KMS-11 (cell line): ENCODE results near the gene STK11IP.

ENCODE experiments used
- H2AFZ ChIP-seq: fragments of 200-600 bp; sonication (generic); 2 replicates; pipeline ENCODE4 v1.6.1; 2016; ENCODE audit warnings: antibody characterized with exemption, mixed run types, low read depth
- H3K27ac ChIP-seq: fragments of 200-600 bp; sonication (generic); 2 replicates; pipeline ENCODE4 v1.6.1; 2016; ENCODE audit warnings: mild to moderate bottlenecking, mixed run types
- H3K27me3 ChIP-seq: fragments of 200-600 bp; sonication (generic); 2 replicates; pipeline ENCODE4 v1.6.1; 2017; ENCODE audit warnings: mild to moderate bottlenecking, low read depth, mixed run types, moderate library complexity; ENCODE audit not compliant: insufficient read depth
- H3K36me3 ChIP-seq: fragments of 200-600 bp; sonication (generic); 2 replicates; pipeline ENCODE4 v1.6.1; 2017; ENCODE audit warnings: mild to moderate bottlenecking, mixed run types; ENCODE audit not compliant: insufficient read depth
- H3K4me1 ChIP-seq: fragments of 200-600 bp; sonication (generic); 2 replicates; pipeline ENCODE4 v1.6.1; 2016; ENCODE audit warnings: mild to moderate bottlenecking, low read depth, mixed run types; ENCODE audit not compliant: poor library complexity, severe bottlenecking
- H3K4me2 ChIP-seq: fragments of 200-600 bp; sonication (generic); 2 replicates; pipeline ENCODE4 v1.7.0; 2016; ENCODE audit warnings: mild to moderate bottlenecking, mixed run types
- H3K4me3 ChIP-seq: fragments of 200-600 bp; sonication (generic); IDR thresholded peaks from 2 replicates; pipeline ENCODE4 v1.6.1; 2017; ENCODE audit warnings: low read depth, low read length, mixed read lengths; ENCODE audit not compliant: insufficient read depth
- H3K79me2 ChIP-seq: fragments of 200-600 bp; sonication (generic); 2 replicates; pipeline ENCODE4 v1.6.1; 2016; ENCODE audit warnings: low read depth, mixed run types; ENCODE audit not compliant: insufficient read depth
- H3K9ac ChIP-seq: fragments of 200-600 bp; sonication (generic); 2 replicates; pipeline ENCODE4 v1.6.1; 2016; ENCODE audit warnings: mild to moderate bottlenecking, mixed run types
- H4K20me1 ChIP-seq: fragments of 200-600 bp; sonication (generic); 2 replicates; pipeline ENCODE4 v1.6.1; 2016; ENCODE audit warnings: mild to moderate bottlenecking, mixed run types; ENCODE audit not compliant: insufficient read depth
- TF ChIP-seq, protein P1 (sequence below): fragments of 200-600 bp; sonication (generic); conservative IDR thresholded peaks from 2 replicates; pipeline ENCODE4 v1.6.1; 2017; ENCODE audit warnings: low read depth, mild to moderate bottlenecking, antibody characterized with exemption, low read length, moderate library complexity, mixed read lengths

STK11IP gene

DNA sequence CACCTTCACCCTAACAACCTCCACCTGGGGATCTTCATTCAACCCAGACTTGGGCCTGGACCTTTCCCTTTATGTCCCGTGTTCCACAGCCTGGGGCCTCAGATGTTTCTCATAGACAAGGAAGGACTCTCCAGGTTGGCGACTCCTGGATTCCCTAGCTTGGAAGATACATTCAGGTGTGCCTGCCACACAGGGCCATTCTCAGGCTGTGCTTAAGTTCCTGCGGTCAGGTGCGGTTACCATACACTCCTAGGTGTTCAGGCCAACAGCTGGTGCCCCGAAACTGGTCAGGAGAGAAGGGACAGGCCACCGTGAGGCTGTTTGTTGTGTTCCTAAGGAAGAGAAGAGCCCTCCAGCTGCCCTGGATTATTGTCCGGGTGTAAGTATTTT lies 45.4 kb downstream of the STK11IP start:
- peaks cover 11% of the 10 kb centered on the region for H3K4me1 ChIP-seq
- no peaks in the 10 kb centered on the region for H3K27me3 ChIP-seq
- H3K36me3 ChIP-seq, result no peaks in the 10 kb centered on the region
- H4K20me1 ChIP-seq, result no peaks in the 10 kb centered on the region
- no peak overlapping the region for H3K27ac ChIP-seq
- H2AFZ ChIP-seq, result peak overlapping the region; percentile 57
- H3K4me2 ChIP-seq, result peak overlapping the region; percentile 52; the same call in 1 of the 2 replicates
- H3K9ac ChIP-seq, result no peak overlapping the region
- H3K4me3 ChIP-seq, result no peak overlapping the region
- no peaks in the 10 kb centered on the region for H3K79me2 ChIP-seq
- TF ChIP-seq, protein P1, sequence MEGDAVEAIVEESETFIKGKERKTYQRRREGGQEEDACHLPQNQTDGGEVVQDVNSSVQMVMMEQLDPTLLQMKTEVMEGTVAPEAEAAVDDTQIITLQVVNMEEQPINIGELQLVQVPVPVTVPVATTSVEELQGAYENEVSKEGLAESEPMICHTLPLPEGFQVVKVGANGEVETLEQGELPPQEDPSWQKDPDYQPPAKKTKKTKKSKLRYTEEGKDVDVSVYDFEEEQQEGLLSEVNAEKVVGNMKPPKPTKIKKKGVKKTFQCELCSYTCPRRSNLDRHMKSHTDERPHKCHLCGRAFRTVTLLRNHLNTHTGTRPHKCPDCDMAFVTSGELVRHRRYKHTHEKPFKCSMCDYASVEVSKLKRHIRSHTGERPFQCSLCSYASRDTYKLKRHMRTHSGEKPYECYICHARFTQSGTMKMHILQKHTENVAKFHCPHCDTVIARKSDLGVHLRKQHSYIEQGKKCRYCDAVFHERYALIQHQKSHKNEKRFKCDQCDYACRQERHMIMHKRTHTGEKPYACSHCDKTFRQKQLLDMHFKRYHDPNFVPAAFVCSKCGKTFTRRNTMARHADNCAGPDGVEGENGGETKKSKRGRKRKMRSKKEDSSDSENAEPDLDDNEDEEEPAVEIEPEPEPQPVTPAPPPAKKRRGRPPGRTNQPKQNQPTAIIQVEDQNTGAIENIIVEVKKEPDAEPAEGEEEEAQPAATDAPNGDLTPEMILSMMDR, result no peak

DNA sequence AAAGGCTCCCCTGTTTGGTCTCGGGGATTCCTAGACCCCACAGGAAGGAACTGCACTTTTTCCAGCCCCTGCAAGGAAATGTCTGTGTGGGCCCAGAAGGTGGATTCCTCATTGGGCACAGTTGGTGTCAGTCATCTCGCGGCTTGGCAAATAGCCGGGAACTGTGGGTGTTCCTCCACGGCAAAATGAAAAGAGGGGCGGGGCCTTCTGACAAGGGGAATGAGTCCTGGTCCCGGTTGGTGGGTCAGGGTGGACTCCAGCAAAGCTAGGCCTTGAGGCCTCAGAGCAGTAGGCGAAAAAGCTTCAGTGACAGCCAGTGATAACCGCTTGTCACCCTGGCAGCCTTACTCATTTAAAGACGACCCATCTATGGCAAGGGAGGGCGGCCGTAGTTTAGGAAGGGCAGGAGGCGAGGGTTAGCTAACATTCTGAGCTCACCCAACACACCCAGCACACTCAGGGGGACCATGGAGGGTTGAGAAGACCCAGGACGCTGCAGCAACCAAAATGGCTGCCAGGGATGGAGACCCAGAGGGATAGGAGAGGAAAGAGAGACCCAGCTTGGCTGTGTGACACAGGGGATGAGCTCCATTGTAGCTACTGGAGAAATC lies 46.2 kb downstream of the STK11IP start:
- H3K27ac ChIP-seq, result no peak overlapping the region
- H3K9ac ChIP-seq, result no peak overlapping the region
- H2AFZ ChIP-seq, result no peak overlapping the region
- H3K4me1 ChIP-seq, result peaks cover 11% of the 10 kb centered on the region
- no peaks in the 10 kb centered on the region for H3K79me2 ChIP-seq
- no peaks in the 10 kb centered on the region for H4K20me1 ChIP-seq
- TF ChIP-seq, protein P1, result no peak
- no peak overlapping the region for H3K4me3 ChIP-seq
- no peaks in the 10 kb centered on the region for H3K27me3 ChIP-seq
- H3K4me2 ChIP-seq, result no peak overlapping the region
- no peaks in the 10 kb centered on the region for H3K36me3 ChIP-seq

DNA sequence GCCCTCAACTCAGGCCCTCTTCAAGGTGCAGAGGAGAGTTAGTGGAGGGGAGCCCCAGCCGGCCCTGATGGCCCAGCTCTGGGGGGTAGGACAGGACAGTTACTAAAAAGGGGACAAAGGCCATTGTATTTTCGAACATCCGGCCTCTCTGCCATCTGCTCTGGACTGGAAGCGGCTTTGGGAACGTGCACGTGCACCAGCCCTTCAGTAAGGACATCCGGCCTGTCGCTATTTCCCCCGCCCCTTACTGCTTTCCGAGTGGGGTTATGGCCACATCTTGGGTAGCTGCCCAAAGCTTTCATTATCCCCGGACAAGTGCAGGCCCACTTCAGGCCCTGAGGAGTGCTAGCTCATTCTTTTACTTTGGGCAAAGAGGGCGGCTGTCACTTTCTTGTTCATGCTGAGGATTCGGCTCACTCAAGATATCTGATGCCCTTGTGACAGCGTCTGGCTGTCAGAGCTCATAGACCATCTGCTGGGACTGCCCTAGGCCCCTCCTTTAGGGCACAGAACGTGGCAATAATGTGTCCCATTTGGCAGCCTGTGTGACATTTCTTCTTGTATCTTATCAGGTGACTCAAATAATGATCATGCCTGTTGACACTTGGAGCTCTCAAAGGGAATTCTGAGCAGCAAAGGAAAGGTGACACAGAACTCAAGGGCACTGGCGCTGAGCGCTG lies 47.3 kb downstream of the STK11IP start:
- Histone ChIP-seq H3K9ac (no peak overlapping the region), H3K4me1 (peaks cover 11% of the 10 kb centered on the region), H3K4me2 (no peak overlapping the region)

DNA sequence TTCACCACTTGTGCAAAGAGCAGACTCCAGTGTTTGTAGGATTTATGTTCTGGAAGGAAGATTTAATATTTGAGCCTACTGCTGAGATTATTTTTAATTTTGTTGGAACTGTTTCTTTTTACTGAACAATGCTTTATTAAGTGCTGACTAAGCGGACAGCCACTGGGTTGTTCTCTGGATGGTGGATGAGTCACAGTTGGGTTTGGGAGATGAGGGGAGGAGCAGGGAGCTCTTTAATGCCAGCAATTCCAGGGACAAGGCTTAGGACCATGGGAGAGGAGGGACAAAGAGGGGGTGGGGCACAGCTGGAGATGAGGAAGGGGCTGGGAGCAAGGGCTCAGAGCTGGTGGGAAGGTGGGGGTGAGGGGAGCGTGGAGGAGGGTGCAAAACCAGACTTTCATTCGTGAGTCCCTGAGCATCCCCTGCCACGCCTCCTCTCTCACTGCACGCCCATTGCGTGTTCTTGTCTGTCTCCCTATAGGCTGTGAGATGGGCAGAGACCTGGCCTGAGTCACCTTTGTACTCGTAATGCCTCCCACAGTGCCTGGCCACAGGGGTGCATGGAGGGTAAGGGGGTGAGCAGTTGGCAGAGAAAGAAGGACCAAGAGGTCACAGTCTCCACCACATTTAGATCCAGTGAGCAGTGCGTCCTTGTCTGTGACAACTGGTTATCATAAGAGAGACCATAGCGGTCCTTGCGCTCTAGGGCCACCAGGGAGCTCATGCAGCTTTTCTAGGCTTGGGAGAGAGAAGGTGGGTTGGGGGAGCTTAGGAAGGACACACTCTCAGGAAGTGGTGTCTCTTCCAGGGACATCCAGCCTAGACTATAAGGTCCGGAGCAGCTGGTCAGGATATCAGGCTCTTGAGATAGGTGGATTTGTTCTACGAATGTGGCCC lies 48.2 kb downstream of the STK11IP start:
- Histone ChIP-seq H3K27me3 (no peaks in the 10 kb centered on the region), H3K4me3 (no peak overlapping the region), H4K20me1 (no peaks in the 10 kb centered on the region), H3K4me1 (peaks cover 11% of the 10 kb centered on the region), H3K9ac (no peak overlapping the region), H3K27ac (no peak overlapping the region), H2AFZ (no peak overlapping the region), H3K79me2 (no peaks in the 10 kb centered on the region), H3K4me2 (no peak overlapping the region), H3K36me3 (no peaks in the 10 kb centered on the region)
- TF ChIP-seq, protein P1, result no peak

More for the DNA sequence above, 47.3 kb downstream of the STK11IP start:
- H3K27ac ChIP-seq, result no peak overlapping the region
- no peak overlapping the region for H3K4me3 ChIP-seq
- no peaks in the 10 kb centered on the region for H3K27me3 ChIP-seq
- TF ChIP-seq, protein P1, result no peak
- no peaks in the 10 kb centered on the region for H3K79me2 ChIP-seq
- no peak overlapping the region for H2AFZ ChIP-seq
- no peaks in the 10 kb centered on the region for H4K20me1 ChIP-seq
- H3K36me3 ChIP-seq, result no peaks in the 10 kb centered on the region
